H9 (cell line): ENCODE results near the gene SYNC. TPM values are rescaled to one million over a fixed set of nuclear protein-coding genes. Genes with fewer than 3 reads are reported as not detected.

ENCODE experiments used
- DNase-seq: peaks from one replicate; pipeline ENCODE4 v3.0.0-alpha.2; 2017
- H2AFZ ChIP-seq: one replicate; pipeline ENCODE4 v1.6.1; 2013; ENCODE audit warnings: mild to moderate bottlenecking, low read length, control low read depth, moderate library complexity
- H2AK5ac ChIP-seq: 2 replicates; pipeline ENCODE4 v1.6.1; 2013; ENCODE audit warnings: low read length, control low read depth, mixed read lengths; ENCODE audit not compliant: insufficient read length
- H2BK120ac ChIP-seq: one replicate; pipeline ENCODE4 v1.6.1; 2013; ENCODE audit warnings: low read depth, mild to moderate bottlenecking, low read length, control low read depth, inconsistent platforms; ENCODE audit not compliant: poor library complexity, severe bottlenecking
- H2BK12ac ChIP-seq: 2 replicates; pipeline ENCODE4 v1.6.1; 2013; ENCODE audit warnings: low read length, control low read depth, mixed read lengths, low read depth; ENCODE audit not compliant: insufficient read length
- H2BK15ac ChIP-seq: 2 replicates; pipeline ENCODE4 v1.6.1; 2013; ENCODE audit warnings: low read depth, low read length, control low read depth
- H2BK20ac ChIP-seq: one replicate; pipeline ENCODE4 v1.6.1; 2013; ENCODE audit warnings: low read depth, mild to moderate bottlenecking, low read length, control low read depth, inconsistent platforms; ENCODE audit not compliant: poor library complexity, severe bottlenecking
- H2BK5ac ChIP-seq: 2 replicates; pipeline ENCODE4 v1.6.1; 2013; ENCODE audit warnings: low read length, control low read depth, mixed read lengths; ENCODE audit not compliant: insufficient read length
- H3K14ac ChIP-seq: 2 replicates; pipeline ENCODE4 v1.6.1; 2013; ENCODE audit warnings: low read length, control low read depth; ENCODE audit not compliant: insufficient read depth
- H3K18ac ChIP-seq: 2 replicates; pipeline ENCODE4 v1.6.1; 2013; ENCODE audit warnings: low read depth, mild to moderate bottlenecking, mixed read lengths, low read length, control low read depth; ENCODE audit not compliant: insufficient read length
- H3K23ac ChIP-seq: 2 replicates; pipeline ENCODE4 v1.6.1; 2013; ENCODE audit warnings: low read length, control low read depth, mixed read lengths, low read depth; ENCODE audit not compliant: insufficient read length
- H3K23me2 ChIP-seq: 2 replicates; pipeline ENCODE4 v1.6.1; 2013; ENCODE audit warnings: low read depth, mild to moderate bottlenecking, mixed read lengths, low read length, control low read depth; ENCODE audit not compliant: insufficient read length, poor library complexity, severe bottlenecking
- H3K27ac ChIP-seq: 2 replicates; pipeline ENCODE4 v1.5.1; 2013; ENCODE audit warnings: low read length, control low read depth, mixed read lengths, low read depth; ENCODE audit not compliant: insufficient read length
- H3K27me3 ChIP-seq: 2 replicates; pipeline ENCODE4 v1.6.1; 2013; ENCODE audit warnings: low read length, control low read depth, inconsistent platforms; ENCODE audit not compliant: insufficient read depth
- H3K4ac ChIP-seq: 2 replicates; pipeline ENCODE4 v1.6.1; 2013; ENCODE audit warnings: low read depth, mild to moderate bottlenecking, control low read depth, inconsistent platforms, low read length, moderate library complexity
- H3K4me1 ChIP-seq: 2 replicates; pipeline ENCODE4 v1.6.1; 2013; ENCODE audit warnings: low read length, control low read depth, inconsistent platforms; ENCODE audit not compliant: insufficient read depth
- H3K4me2 ChIP-seq: 2 replicates; pipeline ENCODE4 v1.6.1; 2013; ENCODE audit warnings: low read length, control low read depth, mixed read lengths; ENCODE audit not compliant: insufficient read length, insufficient read depth
- H3K56ac ChIP-seq: 2 replicates; pipeline ENCODE4 v1.6.1; 2013; ENCODE audit warnings: low read depth, mild to moderate bottlenecking, mixed read lengths, low read length, control low read depth; ENCODE audit not compliant: insufficient read length
- H3K79me1 ChIP-seq: 2 replicates; pipeline ENCODE4 v1.6.1; 2013; ENCODE audit warnings: low read depth, mild to moderate bottlenecking, moderate library complexity, low read length, control low read depth, inconsistent platforms; ENCODE audit not compliant: insufficient read depth, poor library complexity, severe bottlenecking
- H3K79me2 ChIP-seq: 2 replicates; pipeline ENCODE4 v1.6.1; 2013; ENCODE audit warnings: low read length, control low read depth, inconsistent platforms; ENCODE audit not compliant: insufficient read depth
- H3K9ac ChIP-seq: 2 replicates; pipeline ENCODE4 v1.6.1; 2013; ENCODE audit warnings: low read length, control low read depth, mixed read lengths; ENCODE audit not compliant: insufficient read length; ENCODE audit errors: extremely low read depth
- H3K9me3 ChIP-seq: one replicate; pipeline ENCODE4 v1.6.1; 2013; ENCODE audit warnings: low read depth, low read length, inconsistent platforms; ENCODE audit not compliant: control insufficient read depth
- H3T11ph ChIP-seq: one replicate; pipeline ENCODE4 v1.6.1; 2013; ENCODE audit warnings: mild to moderate bottlenecking, low read length, control low read depth, inconsistent platforms
- H4K20me1 ChIP-seq: one replicate; pipeline ENCODE4 v1.6.1; 2013; ENCODE audit not compliant: control insufficient read depth, insufficient read length, insufficient read depth
- H4K5ac ChIP-seq: 2 replicates; pipeline ENCODE4 v1.6.1; 2013; ENCODE audit warnings: low read depth, mild to moderate bottlenecking, mixed read lengths, low read length, control low read depth; ENCODE audit not compliant: insufficient read length
- H4K8ac ChIP-seq: replicated peaks from 2 replicates; pipeline ENCODE4 v1.6.1; 2013; ENCODE audit warnings: low read length, control low read depth, mixed read lengths, low read depth; ENCODE audit not compliant: insufficient read length
- H4K91ac ChIP-seq: 2 replicates; pipeline ENCODE4 v1.6.1; 2013; ENCODE audit warnings: low read depth, mild to moderate bottlenecking, moderate library complexity, mixed read lengths, low read length, control low read depth; ENCODE audit not compliant: insufficient read length
- H3K27ac Mint-ChIP-seq, 3 experiments: 2 replicates in 2 of 3; 3 replicates in 1 of 3; pipeline ENCODE4 v1.8.0; 2020 to 2021; ENCODE audit warnings: mixed read lengths in 3 of 3, mild to moderate bottlenecking in 1 of 3, moderate library complexity in 1 of 3
- H3K27me3 Mint-ChIP-seq: 2 replicates; pipeline ENCODE4 v1.8.0; 2021; ENCODE audit warnings: low read depth, mild to moderate bottlenecking, moderate library complexity, mixed read lengths
- H3K36me3 Mint-ChIP-seq, 3 experiments: 2 replicates in 2 of 3; 3 replicates in 1 of 3; pipeline ENCODE4 v1.8.0; 2020 to 2021; ENCODE audit warnings: low read depth in 3 of 3, mixed read lengths in 3 of 3; ENCODE audit not compliant: insufficient read depth in 1 of 3
- H3K4me1 Mint-ChIP-seq, 2 experiments: 2 replicates each; pipeline ENCODE4 v1.8.0; 2020; ENCODE audit warnings: mixed read lengths in 2 of 2
- H3K4me3 Mint-ChIP-seq, 2 experiments: 2 replicates in 1 of 2; 3 replicates in 1 of 2; pipeline ENCODE4 v1.8.0; 2020 to 2021; ENCODE audit warnings: mild to moderate bottlenecking in 2 of 2, mixed read lengths in 2 of 2, moderate library complexity in 1 of 2
- H3K9me3 Mint-ChIP-seq, 2 experiments: 2 replicates in 1 of 2; 3 replicates in 1 of 2; pipeline ENCODE4 v1.8.0; 2020; ENCODE audit warnings: mild to moderate bottlenecking in 2 of 2, mixed read lengths in 2 of 2, moderate library complexity in 1 of 2
- WGBS: extraction: QIAGEN DNeasy Blood & Tissue Kit; methylation state at CpG from one replicate; pipeline ENCODE4 v1.1.7; 2013; ENCODE audit warnings: missing lambda C conversion rate, low lambda C conversion rate, mixed read lengths; ENCODE audit not compliant: insufficient read length; ENCODE audit errors: extremely low coverage; 5-methylcytosine and 5-hydroxymethylcytosine counted together
- total RNA-seq: library from RNA; stranded (reverse); gene quantifications from 2 replicates; pipeline ENCODE4 v1.2.1, GENCODE V29; 2021
- TF ChIP-seq, protein P1 (sequence below): fragments of 200-600 bp; sonication (generic); conservative IDR thresholded peaks from 3 replicates; pipeline ENCODE4 v1.8.0; 2021; ENCODE audit warnings: antibody characterized with exemption, mild to moderate bottlenecking

Gene SYNC
- total RNA-seq, 1 experiment from 2014 or later, result 0.15 TPM

DNA sequence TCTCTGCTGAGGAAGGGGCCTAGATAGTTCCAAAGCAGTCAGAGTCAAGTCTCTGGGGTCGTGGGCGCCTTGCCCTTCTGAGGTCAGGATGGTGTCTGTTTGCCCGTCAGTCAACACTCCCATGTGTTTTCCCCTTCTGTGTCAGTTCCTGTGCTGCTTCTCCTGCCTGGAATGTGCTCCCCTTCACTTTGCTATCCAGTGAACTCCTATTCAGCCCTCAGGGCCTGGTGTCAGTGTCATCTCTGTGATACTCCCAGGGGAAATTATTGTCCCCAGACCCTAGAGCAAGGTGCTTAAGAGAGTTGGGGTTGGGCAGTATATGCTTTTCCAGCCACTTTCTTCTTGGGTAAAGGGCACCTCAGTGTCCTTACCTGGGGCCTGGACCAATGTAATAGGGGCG lies 45.8 kb upstream of the SYNC start:
- Mint-ChIP-seq H3K9me3 (no peaks in the 10 kb centered on the region), H3K27ac (peak overlapping the region in 1 of 3 experiments; percentile 33; a peak in 3 of 7 replicates), H3K4me1 (peaks cover 24 to 26% of the 10 kb centered on the region in 2 experiments), H3K27me3 (no peaks in the 10 kb centered on the region), H3K36me3 (peaks cover 0 to 10% (median 5%) of the 10 kb centered on the region in 3 experiments; a peak in 5 of 7 replicates), H3K4me3 (no peak overlapping the region)
- H3K14ac ChIP-seq, result no peak overlapping the region
- H3K9ac ChIP-seq, result no peak overlapping the region
- H3K23me2 ChIP-seq, result no peaks in the 10 kb centered on the region
- no peak overlapping the region for H4K8ac ChIP-seq
- TF ChIP-seq, protein P1, sequence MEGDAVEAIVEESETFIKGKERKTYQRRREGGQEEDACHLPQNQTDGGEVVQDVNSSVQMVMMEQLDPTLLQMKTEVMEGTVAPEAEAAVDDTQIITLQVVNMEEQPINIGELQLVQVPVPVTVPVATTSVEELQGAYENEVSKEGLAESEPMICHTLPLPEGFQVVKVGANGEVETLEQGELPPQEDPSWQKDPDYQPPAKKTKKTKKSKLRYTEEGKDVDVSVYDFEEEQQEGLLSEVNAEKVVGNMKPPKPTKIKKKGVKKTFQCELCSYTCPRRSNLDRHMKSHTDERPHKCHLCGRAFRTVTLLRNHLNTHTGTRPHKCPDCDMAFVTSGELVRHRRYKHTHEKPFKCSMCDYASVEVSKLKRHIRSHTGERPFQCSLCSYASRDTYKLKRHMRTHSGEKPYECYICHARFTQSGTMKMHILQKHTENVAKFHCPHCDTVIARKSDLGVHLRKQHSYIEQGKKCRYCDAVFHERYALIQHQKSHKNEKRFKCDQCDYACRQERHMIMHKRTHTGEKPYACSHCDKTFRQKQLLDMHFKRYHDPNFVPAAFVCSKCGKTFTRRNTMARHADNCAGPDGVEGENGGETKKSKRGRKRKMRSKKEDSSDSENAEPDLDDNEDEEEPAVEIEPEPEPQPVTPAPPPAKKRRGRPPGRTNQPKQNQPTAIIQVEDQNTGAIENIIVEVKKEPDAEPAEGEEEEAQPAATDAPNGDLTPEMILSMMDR, result no peak
- H3K4me1 ChIP-seq, result no peaks in the 10 kb centered on the region
- no peak overlapping the region for H3K18ac ChIP-seq
- no peak overlapping the region for H2BK5ac ChIP-seq
- no CpG with 5 or more reads among the region's 4 CpGs for WGBS
- H2BK120ac ChIP-seq, result no peak overlapping the region
- no peak overlapping the region for H3T11ph ChIP-seq
- H2AFZ ChIP-seq, result no peak overlapping the region
- no peak overlapping the region for H2BK15ac ChIP-seq
- no peak overlapping the region for H2BK12ac ChIP-seq
- no peaks in the 10 kb centered on the region for H3K79me1 ChIP-seq
- no peaks in the 10 kb centered on the region for H3K79me2 ChIP-seq
- H2AK5ac ChIP-seq, result no peak overlapping the region
- no peaks in the 10 kb centered on the region for H3K27me3 ChIP-seq
- no peak for DNase-seq
- H2BK20ac ChIP-seq, result no peak overlapping the region
- H3K4me2 ChIP-seq, result no peak overlapping the region
- H3K23ac ChIP-seq, result no peak overlapping the region
- H3K27ac ChIP-seq, result no peak overlapping the region
- H3K4ac ChIP-seq, result no peak overlapping the region
- no peak overlapping the region for H4K5ac ChIP-seq
- H4K20me1 ChIP-seq, result no peaks in the 10 kb centered on the region
- H3K56ac ChIP-seq, result no peak overlapping the region
- no peak overlapping the region for H4K91ac ChIP-seq
- H3K9me3 ChIP-seq, result no peaks in the 10 kb centered on the region
